Glutamatergic neuron (in vitro differentiated cells): Measurements from ENCODE around the gene GATAD1. TPM values are rescaled to one million over a fixed set of nuclear protein-coding genes. Genes with fewer than 3 reads are reported as not detected.

ENCODE experiments used
- DNase-seq: peaks from one replicate; pipeline ENCODE4 v3.0.0; 2022
- H3K27ac Mint-ChIP-seq: one replicate; pipeline ENCODE4 v1.8.0; 2020; ENCODE audit warnings: mild to moderate bottlenecking, mixed read lengths, inconsistent platforms; ENCODE audit not compliant: unreplicated experiment
- H3K27me3 Mint-ChIP-seq: one replicate; pipeline ENCODE4 v1.8.0; 2020; ENCODE audit warnings: mild to moderate bottlenecking, moderate library complexity, mixed read lengths, inconsistent platforms; ENCODE audit not compliant: unreplicated experiment
- H3K36me3 Mint-ChIP-seq: one replicate; pipeline ENCODE4 v1.8.0; 2020; ENCODE audit warnings: mild to moderate bottlenecking, mixed read lengths, inconsistent platforms; ENCODE audit not compliant: unreplicated experiment
- H3K4me1 Mint-ChIP-seq: one replicate; pipeline ENCODE4 v1.8.0; 2020; ENCODE audit warnings: mild to moderate bottlenecking, low read depth, mixed read lengths, inconsistent platforms; ENCODE audit not compliant: unreplicated experiment
- H3K4me3 Mint-ChIP-seq: one replicate; pipeline ENCODE4 v1.8.0; 2020; ENCODE audit warnings: mild to moderate bottlenecking, mixed read lengths, inconsistent platforms; ENCODE audit not compliant: unreplicated experiment
- H3K9me3 Mint-ChIP-seq: one replicate; pipeline ENCODE4 v1.8.0; 2020; ENCODE audit warnings: mild to moderate bottlenecking, moderate library complexity, mixed read lengths, inconsistent platforms; ENCODE audit not compliant: unreplicated experiment
- CTCF ChIP-seq: fragments of 200-600 bp; sonication (generic); IDR thresholded peaks from one replicate; pipeline ENCODE4 v1.5.0; 2021; ENCODE audit not compliant: partially characterized antibody, unreplicated experiment
- total RNA-seq: library from RNA; stranded (reverse); fragmentation: NEBNext Ultra II Directional; extraction: Animal tissue kit (Norgen Biotek cat#: 25700); gene quantifications from one replicate; pipeline ENCODE4 v1.2.1, GENCODE V29; 2021; ENCODE audit not compliant: unreplicated experiment

Gene GATAD1
- total RNA-seq, 1 donor from 2014 or later: 20.3 TPM

DNA sequence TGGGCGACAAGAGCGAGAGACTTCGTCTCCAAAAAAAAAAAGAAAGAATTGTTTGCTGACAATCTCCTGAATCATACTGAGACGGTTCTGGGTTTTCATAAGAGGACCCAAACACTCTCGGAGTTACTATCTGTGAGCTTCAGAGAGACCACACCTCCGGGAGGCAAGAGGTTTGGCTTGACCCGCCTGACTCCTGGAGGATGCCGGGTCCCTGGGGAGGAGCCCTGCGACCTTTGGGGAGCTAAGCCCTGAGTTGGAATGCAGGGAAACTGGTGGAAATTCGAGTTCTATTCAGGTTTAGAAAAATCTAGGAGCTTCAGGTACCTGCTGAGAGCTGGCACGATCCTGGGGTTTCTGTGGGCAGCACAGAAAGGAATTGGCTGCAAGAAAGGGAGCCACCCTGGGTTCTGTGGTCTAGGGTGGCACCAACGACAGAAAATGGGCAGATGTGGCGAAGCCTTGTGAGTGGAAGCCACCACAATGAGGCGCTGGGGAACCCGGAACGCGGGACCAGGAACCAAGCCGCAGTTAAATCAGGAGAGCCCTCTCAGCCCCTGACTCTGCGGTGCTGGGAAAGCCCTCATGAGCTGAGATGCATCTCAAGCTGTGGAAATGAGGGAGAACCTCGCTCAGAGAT lies 21.9 kb upstream of the GATAD1 start:
- no peak overlapping the region for H3K4me3 Mint-ChIP-seq
- no peak overlapping the region for H3K27ac Mint-ChIP-seq
- no peak for DNase-seq
- H3K27me3 Mint-ChIP-seq: peaks cover 3% of the 10 kb centered on the region
- no peaks in the 10 kb centered on the region for H3K36me3 Mint-ChIP-seq
- TF ChIP-seq CTCF: no peak
- peaks cover 1% of the 10 kb centered on the region for H3K9me3 Mint-ChIP-seq
- no peaks in the 10 kb centered on the region for H3K4me1 Mint-ChIP-seq

- no peak for TF ChIP-seq CTCF
- peaks cover 3% of the 10 kb centered on the region for H3K27me3 Mint-ChIP-seq
- DNase-seq: no peak
- no peaks in the 10 kb centered on the region for H3K36me3 Mint-ChIP-seq
- no peak overlapping the region for H3K27ac Mint-ChIP-seq
- H3K4me1 Mint-ChIP-seq: no peaks in the 10 kb centered on the region
- H3K4me3 Mint-ChIP-seq: no peak overlapping the region
- H3K9me3 Mint-ChIP-seq: peaks cover 1% of the 10 kb centered on the region
Observed at GRCh38 chr7:92427193-92427592, 20.1 kb upstream of the GATAD1 start.

DNA sequence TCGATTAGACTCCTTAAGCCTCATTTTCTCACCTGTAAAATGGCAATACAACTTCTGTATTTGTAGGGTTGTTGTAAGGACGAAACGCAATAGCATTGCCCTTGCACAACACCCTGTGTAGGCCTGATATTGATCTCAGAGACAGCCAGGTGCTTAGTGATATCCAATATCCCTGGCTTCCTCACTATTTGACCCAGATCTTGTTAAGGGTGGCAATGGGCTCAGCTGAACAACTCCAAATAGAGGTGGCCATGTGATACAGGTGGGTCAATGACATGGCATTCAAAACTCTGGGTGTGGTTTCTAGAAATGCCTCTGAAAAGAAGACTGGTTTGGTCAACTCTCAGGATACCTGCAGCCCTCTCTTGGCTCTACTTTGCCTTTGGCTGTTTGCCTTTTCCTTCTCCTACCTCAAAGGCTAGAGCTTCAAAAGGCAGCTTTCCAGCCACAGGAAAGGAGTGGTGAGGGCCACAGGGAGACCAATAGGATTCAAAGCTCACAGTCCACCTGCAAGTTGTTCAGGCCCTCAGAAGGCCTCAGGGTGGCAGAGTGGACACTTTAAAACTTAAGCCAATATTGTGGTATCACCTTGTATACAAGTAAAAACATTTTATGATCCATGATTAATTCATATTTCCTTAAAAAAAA lies 14.9 kb upstream of the GATAD1 start:
- no peak overlapping the region for H3K27ac Mint-ChIP-seq
- H3K27me3 Mint-ChIP-seq: peaks cover 3% of the 10 kb centered on the region
- no peak for DNase-seq
- no peaks in the 10 kb centered on the region for H3K36me3 Mint-ChIP-seq
- H3K9me3 Mint-ChIP-seq: peaks cover 2% of the 10 kb centered on the region
- H3K4me3 Mint-ChIP-seq: no peak overlapping the region
- no peak for TF ChIP-seq CTCF
- H3K4me1 Mint-ChIP-seq: no peaks in the 10 kb centered on the region

GRCh38 chr7:92433019-92433418 lies 14.3 kb upstream of the GATAD1 start:
- Mint-ChIP-seq H3K9me3 (peaks cover 2% of the 10 kb centered on the region), H3K4me3 (no peak overlapping the region), H3K4me1 (no peaks in the 10 kb centered on the region), H3K36me3 (no peaks in the 10 kb centered on the region), H3K27me3 (peaks cover 3% of the 10 kb centered on the region), H3K27ac (no peak overlapping the region)
- DNase-seq: no peak
- TF ChIP-seq CTCF: no peak

- H3K9me3 Mint-ChIP-seq: peaks cover 2% of the 10 kb centered on the region
- no peaks in the 10 kb centered on the region for H3K27me3 Mint-ChIP-seq
- H3K27ac Mint-ChIP-seq: no peak overlapping the region
- DNase-seq: no peak
- no peaks in the 10 kb centered on the region for H3K36me3 Mint-ChIP-seq
- no peaks in the 10 kb centered on the region for H3K4me1 Mint-ChIP-seq
- no peak overlapping the region for H3K4me3 Mint-ChIP-seq
- no peak for TF ChIP-seq CTCF
Observed at GRCh38 chr7:92435542-92435941, 11.7 kb upstream of the GATAD1 start.
